Cortex of kidney (tissue), 1 donor: ENCODE measurements around the gene DPM2.

Experiments
- DNase-seq: peaks from one replicate; lab custom pipeline; 2025; lab: John Stamatoyannopoulos, UW

The DPM2 gene

DNA sequence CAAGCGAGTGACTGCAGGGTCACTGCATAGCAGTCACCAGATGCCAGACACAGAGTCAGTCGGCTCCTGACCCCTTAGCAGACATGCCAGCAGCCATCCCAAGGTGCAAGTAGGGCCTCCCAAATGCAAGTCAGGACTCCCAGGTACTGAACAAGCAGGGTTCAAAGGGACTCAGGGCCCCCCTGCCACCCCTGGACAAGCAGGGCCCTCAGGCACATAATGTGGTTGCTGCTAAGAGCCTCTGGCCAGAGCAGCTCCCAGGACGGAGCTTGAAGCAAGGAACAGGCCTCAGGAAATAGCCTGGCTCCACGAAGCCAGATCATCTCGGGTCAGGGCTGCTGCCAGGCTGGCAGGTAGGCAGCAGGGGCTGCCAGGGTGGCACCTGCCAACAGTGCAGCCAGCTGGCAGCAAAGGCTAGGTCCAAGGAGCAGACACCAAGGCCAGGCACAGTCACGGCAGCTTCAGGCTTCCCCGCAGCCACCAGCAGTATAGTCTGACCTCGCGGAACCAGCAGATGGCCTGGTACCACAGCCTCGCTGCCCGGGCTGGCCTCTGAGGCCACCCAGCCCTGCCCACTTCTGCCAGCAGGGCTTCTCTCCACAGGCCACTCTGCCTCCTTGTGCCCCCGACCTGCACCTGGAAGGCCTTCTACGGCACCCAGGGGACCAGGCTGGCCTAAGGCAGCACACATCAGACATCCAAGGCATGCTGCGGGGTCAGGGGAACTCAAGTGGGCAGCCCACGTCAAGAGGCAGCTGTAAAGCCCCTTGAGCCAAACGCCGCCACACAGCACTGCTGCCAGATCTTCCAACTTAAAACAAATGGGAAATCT lies 35.7 kb upstream of the DPM2 start:
- no peak for DNase-seq

DNA sequence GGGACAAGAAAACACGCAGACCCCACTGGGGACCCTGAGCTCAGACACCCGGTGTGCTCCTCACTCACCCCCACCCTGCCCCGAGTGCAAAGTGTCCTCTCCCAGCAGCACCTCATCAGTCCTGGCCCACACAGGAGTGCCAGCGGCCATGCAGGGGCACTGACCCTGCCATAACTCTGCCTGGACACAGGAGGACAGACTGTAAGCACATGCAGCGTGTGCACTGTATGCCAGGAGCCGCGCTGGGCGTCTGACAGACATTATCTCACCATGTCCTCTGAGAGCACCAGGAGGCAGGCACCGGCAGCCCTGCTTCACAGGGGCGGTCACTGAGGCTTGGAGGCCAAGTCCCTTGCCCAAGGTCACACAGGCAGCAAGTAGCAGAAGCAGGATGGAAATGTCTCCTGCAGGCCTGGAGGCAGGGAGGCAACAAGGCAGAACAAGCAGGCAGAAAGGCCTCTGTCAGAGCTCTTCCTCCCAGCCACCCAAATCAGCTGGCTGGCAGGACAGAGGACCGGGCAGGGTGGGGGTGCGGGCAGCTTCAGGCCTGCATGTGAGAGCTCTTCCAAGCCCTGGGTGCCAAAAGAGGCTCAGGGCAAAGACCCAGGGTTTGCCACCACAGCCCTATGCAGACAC lies 34.7 kb upstream of the DPM2 start:
- DNase-seq, result no peak

DNA sequence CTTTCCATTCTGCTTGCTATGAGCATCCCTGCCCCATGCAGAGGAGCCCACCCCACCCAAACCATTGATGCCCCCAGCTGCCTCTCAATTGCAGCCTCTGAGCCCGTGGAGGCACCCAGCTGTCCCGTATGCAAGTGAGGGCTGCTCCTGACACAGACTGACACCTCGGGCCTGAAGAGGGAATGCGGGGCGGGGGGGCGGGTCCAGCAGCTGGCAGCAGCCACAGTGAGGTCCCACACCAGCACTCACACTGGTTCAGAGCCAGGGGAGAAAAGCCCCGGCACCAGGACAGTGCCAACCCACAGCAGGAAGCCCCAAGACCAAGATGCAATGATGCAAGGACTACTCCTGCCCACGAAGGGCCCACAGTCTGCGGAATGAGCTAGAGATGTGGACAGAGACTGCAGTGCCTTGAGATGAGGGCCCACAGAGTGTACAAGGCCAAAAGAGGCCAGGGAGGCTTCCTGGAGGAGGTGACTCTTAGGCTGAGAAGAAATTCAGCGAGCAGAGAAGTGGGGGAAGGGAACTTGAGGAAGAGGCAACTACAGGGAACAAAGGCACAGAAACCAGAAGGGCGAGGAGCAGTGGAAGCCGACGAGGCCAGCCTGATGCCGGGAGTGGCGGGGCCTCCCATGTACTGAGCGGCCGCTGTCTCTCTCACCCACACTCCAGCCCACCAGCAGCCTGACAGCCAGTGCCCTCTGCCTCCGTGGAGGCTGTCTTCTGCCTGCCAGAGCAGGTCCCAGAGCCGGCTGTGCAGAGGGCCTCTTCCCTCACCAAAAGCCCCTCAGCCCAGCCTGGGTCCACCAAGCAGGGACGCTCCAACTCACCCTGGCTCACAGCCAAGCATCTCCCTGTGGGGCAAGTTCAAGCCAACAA lies 33.9 kb upstream of the DPM2 start:
- DNase-seq, result no peak

DNA sequence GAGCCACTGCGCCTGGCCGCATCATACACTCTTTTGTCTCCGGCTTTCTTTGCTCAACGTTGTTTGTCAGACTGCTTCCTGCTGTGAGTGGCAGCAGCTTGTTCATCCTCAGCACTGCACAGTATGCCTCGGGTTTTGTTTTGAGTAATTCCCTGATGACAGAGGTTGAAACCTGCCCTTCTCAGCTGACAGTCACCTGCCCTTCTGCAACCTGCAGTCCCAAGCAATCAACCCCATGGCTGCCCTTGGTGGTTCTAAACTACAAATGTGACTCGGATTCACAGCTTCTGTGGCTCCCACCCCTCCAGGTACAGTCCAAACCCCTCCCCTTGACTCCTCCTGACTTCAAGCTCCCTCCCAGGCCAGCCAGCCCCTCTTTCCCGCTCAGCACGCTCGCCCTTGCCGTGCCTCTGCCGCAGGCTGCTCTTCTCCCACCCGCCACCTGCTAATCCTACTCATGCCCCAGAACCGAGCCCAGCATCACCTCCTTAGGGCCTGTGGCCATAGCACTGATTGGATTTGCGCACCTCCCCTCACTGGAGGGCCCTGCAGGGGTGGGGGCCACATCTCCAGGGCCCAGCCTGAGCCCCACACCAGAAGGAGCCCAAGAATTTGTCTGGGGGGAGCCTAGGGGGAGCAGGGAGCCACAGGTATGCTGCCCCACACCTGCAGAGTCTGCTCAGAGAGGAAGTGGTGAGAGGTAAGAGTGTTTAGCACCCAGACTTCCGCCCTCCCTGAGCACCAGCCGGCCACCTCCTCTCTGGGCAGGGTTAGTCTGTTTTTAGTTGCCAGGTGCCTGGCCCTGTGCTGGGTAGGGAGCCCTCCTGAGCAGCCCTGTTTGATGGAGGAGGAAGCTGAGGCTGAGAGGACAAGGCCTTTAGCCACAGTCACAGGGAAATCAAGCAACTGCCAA lies 33.0 kb upstream of the DPM2 start:
- no peak for DNase-seq

DNA sequence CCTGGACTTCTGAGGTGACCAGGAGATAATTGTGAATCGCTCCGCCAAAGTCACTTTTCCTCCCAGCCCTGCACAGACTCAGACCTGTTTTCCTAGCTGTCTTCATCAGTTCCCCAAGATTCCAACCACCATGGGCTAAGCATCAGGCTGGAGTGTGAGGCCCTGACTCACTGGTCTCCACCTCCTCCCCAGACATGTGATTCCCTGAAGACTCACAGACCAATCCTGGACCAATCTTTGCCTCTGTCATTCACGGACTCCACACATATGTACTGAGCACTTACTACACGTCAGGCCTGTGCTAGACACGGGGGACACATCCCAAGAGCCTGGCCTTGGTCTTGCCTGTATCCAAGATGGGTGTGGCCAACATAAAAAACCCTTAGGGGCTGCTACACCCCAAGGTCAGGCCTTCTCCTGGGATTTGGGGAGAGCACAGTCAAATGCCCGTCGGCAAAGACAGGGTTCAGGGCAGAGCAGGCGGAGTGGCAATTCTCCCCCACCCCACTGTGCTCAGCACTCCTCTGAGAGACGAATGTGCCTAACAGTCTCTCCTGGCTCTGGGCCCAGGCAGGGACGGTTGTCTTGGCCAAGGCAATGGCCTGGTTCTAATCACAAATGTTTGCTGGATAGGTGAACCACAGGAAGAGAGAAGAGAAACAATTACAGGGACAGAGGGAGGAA lies 31.2 kb upstream of the DPM2 start:
- no peak for DNase-seq

DNA sequence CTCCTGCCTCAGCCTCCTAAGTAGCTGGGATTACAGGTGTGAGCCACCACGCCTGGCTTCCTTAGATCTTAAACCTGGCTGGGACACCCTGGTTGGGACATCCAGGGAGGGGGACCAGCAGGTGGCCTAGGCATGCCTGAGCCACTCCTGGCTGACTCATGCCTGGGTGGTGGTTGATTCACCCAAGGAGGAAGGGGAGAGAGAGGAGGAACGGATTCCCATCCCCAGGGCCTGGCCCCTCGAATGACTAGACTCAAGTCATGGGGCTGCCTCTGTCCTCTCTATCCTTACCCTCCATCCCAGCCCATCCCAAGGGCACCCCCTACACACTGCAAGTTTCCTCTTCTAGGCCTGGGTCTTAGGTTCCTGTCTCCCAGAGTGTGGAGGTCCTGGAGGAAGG lies 30.4 kb upstream of the DPM2 start:
- DNase-seq, result no peak

DNA sequence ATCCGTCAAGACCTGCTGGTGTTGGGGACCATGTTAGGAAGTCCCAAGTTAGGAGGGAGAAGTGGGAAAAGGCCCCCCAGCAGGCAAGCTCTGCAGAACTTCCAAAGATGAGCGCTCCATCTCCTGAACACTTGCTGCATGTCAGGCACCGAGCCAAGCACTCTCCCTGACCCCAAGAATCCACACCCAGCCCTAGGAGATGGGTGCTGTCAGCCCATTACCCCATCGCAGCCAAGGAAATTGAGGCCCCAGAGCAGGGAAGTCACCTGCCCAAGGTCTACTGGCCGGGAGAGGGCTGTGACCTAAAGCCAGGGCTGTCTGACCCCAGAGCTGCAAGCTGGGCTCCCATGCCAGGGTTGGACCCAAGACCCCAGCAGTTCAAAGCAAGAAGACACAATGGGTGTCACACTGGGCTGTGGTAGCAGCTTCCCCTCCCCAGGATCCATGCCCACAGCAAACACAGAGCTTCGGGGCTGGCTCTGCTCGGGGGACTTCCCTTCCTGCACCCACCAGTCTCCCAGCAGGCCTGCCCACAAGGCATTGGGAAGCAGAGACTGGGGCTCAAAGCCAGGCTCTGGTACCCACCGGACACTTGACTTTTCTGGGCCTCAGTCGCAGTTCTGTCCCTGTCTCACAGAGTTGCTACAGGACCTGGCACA lies 29.6 kb upstream of the DPM2 start:
- DNase-seq, result no peak

DNA sequence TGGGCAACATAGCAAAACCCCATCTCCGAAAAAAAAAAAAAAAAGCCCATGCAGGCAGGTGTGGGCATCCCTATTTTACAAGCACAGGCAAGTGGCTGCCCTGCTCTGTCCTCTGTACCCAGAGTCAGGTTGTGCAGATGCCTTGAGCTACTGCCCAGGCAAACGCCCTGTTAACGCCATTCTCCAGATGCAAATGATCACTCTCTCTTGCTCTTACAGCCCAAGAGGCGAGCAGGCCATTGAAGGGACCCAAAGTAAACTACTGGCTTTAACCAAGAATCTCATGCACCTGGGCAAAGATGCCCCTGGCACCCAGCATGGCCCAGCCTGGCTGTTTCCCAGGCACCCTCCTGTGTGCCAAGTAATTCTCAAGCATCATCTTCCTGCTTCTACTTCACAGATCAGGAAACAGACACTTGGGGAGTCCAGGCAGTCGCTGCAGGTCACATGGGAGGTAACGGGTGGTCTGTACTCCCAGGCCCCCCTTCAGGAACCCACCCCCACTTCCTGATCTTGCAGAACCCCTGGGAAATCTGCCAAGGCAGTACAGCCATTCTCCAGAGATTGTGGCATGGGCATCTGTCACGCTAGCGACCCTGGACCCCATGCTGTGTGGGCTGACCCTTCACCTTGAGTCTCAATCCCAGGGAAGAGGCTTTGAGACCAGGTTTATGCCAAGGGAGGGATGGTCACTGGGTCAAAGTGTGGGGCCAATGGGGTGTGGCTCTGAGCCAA lies 28.9 kb upstream of the DPM2 start:
- DNase-seq, result no peak

DNA sequence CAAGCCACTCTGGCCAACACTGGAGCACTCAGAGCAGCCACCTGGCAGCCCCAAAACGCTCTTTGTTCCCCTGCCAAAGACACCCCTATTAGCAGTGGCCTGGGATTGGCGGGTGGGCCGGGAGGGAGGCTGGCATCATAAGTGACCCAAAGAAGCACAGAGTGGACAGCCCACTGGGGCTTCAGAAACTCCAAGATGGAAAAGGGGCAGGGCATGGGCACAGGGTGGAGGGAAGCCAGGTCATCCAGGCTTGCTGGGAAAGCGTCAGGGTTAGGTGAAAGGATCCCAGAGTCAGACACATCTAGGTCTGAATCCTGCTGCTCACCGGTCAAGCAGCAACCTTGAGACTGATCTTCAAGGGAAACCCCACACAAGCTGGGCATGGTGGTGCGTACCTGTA lies 28.3 kb upstream of the DPM2 start:
- DNase-seq, result no peak

DNA sequence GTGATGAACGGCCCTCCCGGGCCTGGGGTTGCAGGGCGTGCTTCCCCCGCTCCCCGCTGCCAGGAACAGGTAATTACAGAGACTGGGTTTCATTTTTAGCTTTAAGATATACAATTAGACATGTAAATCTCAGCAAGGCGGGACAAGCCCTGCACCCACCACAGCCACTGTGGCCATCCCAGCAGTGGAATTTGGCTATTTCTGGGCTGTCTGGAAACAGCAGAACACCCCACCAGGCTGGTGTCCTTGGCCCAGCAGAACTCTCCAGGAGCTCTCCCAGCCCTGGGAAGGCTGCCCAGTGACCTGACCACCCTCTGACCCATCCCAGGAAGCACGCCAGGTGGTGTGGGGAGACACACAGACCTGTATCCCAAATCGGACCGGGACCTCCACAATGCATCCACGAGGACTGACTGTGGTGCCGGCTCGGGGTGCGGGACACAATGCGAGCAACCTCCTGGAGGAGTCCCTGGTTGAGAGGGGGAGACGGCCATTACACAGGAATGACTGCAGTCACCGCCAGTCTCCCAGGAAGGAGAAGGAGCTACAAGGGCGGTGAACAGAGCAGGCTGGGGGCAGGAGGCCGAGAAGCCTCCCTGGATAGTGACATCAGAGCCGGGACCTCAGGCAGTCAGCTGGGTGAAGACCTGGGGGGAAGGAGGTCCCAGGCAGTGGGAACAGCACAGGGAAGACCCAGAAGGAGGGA lies 25.9 kb upstream of the DPM2 start:
- no peak for DNase-seq

DNA sequence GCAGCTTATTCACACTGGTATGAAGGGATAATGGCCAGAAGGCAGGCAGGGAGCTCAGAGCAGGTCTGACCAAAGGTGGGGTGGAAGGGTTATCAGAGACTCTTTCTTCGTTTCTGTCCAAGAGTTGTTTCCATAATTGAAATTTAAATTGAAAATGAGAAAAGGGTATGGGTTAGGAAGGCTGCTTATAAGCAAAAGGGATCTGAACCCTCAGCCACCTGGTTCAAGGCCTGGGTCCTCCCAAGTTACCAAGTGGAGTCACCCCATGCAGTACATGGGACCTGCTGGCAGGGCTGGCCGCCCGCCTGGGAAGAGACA lies 25.3 kb upstream of the DPM2 start:
- DNase-seq, result no peak

DNA sequence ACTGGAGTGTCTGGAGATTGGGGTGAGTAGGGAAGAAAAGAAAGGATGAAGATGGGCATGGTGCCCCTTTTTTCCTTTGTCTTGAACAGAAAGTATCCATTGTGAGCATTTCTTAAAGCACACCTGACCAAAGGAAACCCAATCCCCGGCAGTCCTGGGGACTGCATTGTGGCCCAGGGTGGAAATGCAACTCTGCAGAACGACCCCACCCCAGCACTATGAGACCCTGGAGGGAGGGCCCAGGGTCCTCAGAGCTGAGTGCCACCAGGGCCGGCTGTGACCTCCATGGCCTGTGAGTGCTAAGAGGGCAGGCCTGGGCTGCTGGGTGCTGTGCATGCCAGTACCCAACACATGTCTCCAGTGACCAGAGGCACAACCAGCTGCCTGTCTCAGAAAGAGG lies 24.6 kb upstream of the DPM2 start:
- no peak for DNase-seq

DNA sequence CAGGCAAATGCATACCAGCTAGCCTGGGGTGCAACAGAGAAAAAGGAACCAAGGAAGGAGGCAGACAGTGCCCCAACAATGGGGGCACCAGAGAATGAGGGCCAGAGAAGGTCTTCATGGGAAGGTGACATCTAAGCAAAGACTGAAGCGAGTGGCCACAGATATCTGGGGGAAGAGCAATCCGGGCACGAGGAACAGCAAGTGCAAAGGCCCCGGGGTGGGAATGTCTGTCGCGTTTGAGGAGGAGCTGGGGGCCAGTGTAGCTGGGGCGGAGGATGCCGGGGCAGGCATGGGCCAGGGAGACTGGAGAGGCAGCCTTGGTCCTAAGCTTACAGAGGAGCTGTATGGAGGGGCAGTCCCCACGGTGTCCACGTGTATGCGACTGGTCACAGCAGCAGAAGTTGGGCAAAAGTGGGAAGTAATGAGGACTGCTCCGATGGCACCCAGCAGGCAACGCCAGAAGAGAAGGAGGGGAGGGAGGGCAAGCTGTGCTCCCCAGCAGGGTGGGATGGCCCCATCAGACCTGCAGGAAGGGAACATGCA lies 24.0 kb upstream of the DPM2 start:
- no peak for DNase-seq

DNA sequence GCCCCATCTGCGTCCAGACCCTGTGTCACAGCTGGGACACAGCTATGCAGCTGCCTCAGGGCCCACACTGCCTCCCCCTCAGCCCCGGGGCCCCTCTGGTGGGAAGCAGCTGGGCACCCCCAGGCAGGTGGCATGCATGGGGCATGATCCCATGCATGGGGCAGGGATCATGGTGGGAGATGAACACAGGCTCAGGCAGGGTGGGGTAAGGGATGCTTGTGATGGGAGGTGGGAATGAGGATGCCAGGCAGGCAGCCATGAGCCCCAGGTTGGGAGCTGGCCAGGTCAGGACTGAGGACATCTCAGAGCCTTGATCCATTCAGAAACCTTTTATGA lies 23.5 kb upstream of the DPM2 start:
- DNase-seq, result no peak

DNA sequence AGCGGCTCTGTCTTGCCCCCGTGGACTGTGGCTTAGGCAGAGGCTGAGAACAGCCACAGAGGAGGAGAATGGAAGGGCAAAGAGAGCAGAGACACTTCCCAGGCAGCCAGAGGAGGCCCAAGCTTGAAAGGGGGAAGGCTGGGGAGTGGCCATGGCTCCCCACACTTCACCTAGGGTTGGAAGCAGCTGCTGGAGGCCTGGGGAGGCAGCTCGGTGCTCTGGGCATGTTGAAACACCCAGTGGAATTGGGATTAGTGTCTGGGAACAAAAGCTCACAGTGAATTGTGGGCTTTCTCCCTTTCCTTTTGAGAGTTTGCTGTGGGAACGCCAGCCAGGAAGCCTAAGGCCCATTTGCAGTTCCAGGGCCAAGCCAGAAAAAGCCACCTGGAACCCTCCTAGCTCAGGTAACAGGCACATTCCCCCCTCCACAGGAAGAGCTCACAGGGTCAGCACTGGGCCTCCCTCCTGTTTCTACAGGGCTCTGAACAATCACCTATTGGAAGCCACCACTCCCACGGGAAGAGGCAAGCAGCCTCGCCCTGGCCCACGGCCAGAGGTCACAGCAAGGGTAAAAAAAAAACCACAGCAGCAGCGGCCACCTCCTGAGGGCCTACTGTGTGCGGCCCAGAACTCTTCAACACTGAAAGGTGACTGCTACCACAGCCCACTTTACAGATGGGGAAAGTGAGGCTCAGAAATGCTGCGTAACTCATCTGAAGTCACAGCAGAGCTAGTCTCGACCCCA lies 22.9 kb upstream of the DPM2 start:
- DNase-seq, result no peak

DNA sequence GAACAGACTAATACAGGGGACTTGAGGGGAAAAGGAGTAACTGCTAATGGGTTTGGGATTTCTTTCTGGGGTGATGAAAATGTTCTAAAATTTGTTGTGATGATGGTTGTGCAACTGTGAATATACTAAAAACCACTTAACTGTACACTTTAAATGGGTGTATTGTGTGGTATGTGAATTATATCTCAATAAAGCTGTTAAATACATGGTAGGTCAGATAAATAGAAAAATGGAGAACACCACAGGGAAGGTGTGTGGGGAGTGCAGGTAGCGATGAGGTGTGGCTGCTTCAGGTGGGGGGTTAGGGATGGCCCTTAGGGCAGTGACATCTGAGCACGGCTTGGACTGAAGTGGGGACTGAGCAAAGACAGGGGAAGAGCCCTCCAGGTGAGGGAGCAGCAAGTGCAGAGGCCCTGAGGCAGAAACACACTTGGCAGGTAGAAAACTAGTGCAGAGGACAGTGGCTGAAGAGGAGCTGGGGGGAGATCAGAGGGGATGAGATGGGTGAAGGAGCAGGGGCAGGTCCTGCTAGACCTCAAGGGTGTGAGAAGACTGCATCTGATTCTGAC lies 22.3 kb upstream of the DPM2 start:
- no peak for DNase-seq

DNA sequence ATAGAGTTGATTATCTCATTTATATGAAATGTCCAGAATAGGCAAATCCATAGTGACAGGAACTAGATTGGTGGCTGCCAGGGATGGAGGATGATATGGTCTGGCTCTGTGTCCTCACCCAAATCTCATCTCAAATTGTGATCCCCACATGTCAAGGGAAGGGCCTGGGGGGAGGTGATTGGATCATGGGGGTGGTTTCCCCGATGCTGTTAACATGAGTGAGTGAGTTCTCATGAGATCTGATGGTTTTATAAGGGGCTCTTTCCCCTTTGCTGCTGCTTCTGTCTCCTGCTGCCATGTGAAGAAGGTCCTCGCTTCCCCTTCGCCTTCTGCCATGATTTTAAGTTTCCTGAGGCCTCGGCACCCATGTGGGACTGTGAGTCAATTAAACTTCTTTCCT lies 21.7 kb upstream of the DPM2 start:
- DNase-seq, result no peak

DNA sequence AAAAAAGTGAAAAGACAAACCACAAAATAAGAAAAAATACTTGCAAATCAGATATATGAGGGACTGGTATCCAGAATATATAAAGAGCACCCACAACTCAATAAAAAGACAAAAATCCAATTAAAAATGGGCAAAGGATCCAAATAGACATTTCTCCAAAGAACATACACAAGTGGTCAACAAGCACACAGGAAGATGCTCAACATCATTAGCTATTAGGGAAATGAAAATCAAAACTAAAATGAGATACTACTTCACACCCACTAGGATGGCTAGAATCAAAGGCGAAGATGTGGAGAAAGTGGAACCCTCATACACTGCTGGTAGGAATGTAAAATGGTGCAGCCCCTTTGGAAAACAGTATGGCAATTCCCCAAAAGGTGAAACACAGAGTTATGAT lies 21.1 kb upstream of the DPM2 start:
- no peak for DNase-seq
